ENCODE data around the gene SPSB1. TPM values are rescaled to one million over a fixed set of nuclear protein-coding genes. Genes with fewer than 3 reads are reported as not detected.

Gene SPSB1
- polyA plus RNA-seq, 2 donors, result 14.4 to 20.9 TPM

DNA sequence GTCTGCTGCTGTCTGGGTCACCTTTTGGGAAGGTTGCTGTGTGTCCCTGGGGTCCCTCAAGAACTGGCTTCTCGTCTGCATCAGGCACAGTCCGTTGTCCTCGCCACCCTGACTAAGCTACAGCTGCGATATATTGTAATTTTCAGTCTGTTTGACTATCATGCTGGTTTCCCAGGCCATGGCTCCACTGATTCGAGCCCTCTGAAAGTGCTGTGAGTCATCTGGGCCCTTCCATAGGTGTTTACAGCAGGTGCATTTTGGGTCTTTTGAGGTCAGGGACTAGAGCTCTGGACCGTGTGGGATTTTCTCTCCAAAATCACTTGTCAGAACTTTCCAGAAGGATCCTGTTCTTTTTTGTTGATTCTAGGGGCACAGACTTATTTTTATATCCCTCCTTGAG, 52.8 kb downstream of the SPSB1 start:
- H3K27me3 ChIP-seq (ENCODE audit: control insufficient read depth in 1 of 2, insufficient read depth in 2 of 2, low read length in 2 of 2), result no peaks in the 10 kb centered on the region
- 71 to 78% methylated on average over 6 of the region's 6 CpGs for WGBS, 2 donors
- H3K27ac ChIP-seq (ENCODE audit: low read depth in 2 of 2, low read length in 1 of 2), result no peak overlapping the region
- H3K9me3 ChIP-seq (ENCODE audit: control insufficient read depth in 2 of 2, insufficient read depth in 1 of 2, low read depth in 1 of 2, low read length in 1 of 2), result no peaks in the 10 kb centered on the region
- H3K36me3 ChIP-seq (ENCODE audit: control insufficient read depth in 2 of 2, insufficient read depth in 2 of 2, low read length in 1 of 2), result peaks cover 0 to 3% of the 10 kb centered on the region in 2 donors
- H3K4me3 ChIP-seq (ENCODE audit: low read depth in 1 of 2, low read length in 2 of 2), result no peak overlapping the region
- peaks cover 28 to 38% of the 10 kb centered on the region in 2 donors for H3K4me1 ChIP-seq (ENCODE audit: control insufficient read depth in 2 of 2, insufficient read depth in 2 of 2, low read length in 1 of 2)

- Histone ChIP-seq H3K4me1 (ENCODE audit: control insufficient read depth in 2 of 2, insufficient read depth in 2 of 2, low read length in 1 of 2) (peaks cover 29 to 37% of the 10 kb centered on the region in 2 donors), H3K27me3 (ENCODE audit: control insufficient read depth in 1 of 2, insufficient read depth in 2 of 2, low read length in 2 of 2) (no peaks in the 10 kb centered on the region), H3K36me3 (ENCODE audit: control insufficient read depth in 2 of 2, insufficient read depth in 2 of 2, low read length in 1 of 2) (peaks cover 0 to 3% of the 10 kb centered on the region in 2 donors), H3K27ac (ENCODE audit: low read depth in 2 of 2, low read length in 1 of 2) (no peak overlapping the region), H3K9me3 (ENCODE audit: control insufficient read depth in 2 of 2, insufficient read depth in 1 of 2, low read depth in 1 of 2, low read length in 1 of 2) (no peaks in the 10 kb centered on the region), H3K4me3 (ENCODE audit: low read depth in 1 of 2, low read length in 2 of 2) (no peak overlapping the region)
- 45 to 48% methylated on average over 9 of the region's 9 CpGs for WGBS, 2 donors
These were observed 53.2 kb downstream of the SPSB1 start for GRCh38 chr1:9345922-9346321.

- 67 to 88% methylated on average over 8 of the region's 8 CpGs for WGBS, 2 donors
These were observed 53.9 kb downstream of the SPSB1 start for GRCh38 chr1:9346566-9346965.

GRCh38 chr1:9347095-9347850, 54.6 kb downstream of the SPSB1 start:
- Histone ChIP-seq H3K27me3 (ENCODE audit: control insufficient read depth in 1 of 2, insufficient read depth in 2 of 2, low read length in 2 of 2) (no peaks in the 10 kb centered on the region), H3K4me3 (ENCODE audit: low read depth in 1 of 2, low read length in 2 of 2) (no peak overlapping the region), H3K9me3 (ENCODE audit: control insufficient read depth in 2 of 2, insufficient read depth in 1 of 2, low read depth in 1 of 2, low read length in 1 of 2) (no peaks in the 10 kb centered on the region), H3K27ac (ENCODE audit: low read depth in 2 of 2, low read length in 1 of 2) (no peak overlapping the region), H3K4me1 (ENCODE audit: control insufficient read depth in 2 of 2, insufficient read depth in 2 of 2, low read length in 1 of 2) (peaks cover 26 to 34% of the 10 kb centered on the region in 2 donors), H3K36me3 (ENCODE audit: control insufficient read depth in 2 of 2, insufficient read depth in 2 of 2, low read length in 1 of 2) (peaks cover 0 to 3% of the 10 kb centered on the region in 2 donors)
- 70 to 71% methylated on average over 14 of the region's 14 CpGs for WGBS, 2 donors

More at GRCh38 chr1:9346566-9346965, 53.9 kb downstream of the SPSB1 start:
- Histone ChIP-seq H3K4me3 (ENCODE audit: low read depth in 1 of 2, low read length in 2 of 2) (no peak overlapping the region), H3K9me3 (ENCODE audit: control insufficient read depth in 2 of 2, insufficient read depth in 1 of 2, low read depth in 1 of 2, low read length in 1 of 2) (no peaks in the 10 kb centered on the region), H3K4me1 (ENCODE audit: control insufficient read depth in 2 of 2, insufficient read depth in 2 of 2, low read length in 1 of 2) (peaks cover 30 to 32% of the 10 kb centered on the region in 2 donors), H3K36me3 (ENCODE audit: control insufficient read depth in 2 of 2, insufficient read depth in 2 of 2, low read length in 1 of 2) (peaks cover 0 to 3% of the 10 kb centered on the region in 2 donors), H3K27me3 (ENCODE audit: control insufficient read depth in 1 of 2, insufficient read depth in 2 of 2, low read length in 2 of 2) (no peaks in the 10 kb centered on the region), H3K27ac (ENCODE audit: low read depth in 2 of 2, low read length in 1 of 2) (no peak overlapping the region)

DNA sequence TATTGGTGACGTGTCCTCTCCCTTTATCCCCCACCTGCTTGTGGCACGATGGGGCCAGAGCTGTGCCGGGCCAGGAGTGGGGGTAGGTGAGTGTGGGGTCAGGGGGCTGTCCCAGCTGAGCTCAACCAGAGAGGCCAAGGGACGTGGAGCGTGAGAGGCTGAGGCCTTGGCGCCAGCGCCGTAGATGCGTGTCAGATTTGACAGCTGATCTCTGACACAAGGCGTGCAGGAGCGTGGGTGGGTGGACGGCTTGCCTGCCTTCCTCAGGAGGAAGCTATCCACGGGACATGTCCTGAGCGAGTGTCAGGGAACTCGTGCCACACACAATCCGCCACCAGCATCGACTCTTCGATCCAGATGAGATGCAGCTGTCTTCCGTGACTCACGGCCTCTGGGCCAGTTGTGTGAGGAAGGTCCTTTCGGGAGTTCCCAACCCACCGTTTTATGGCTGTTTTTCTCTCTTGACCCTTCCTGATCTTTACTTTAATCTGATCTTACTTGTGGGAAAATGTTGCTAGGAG, 56.7 kb downstream of the SPSB1 start:
- Histone ChIP-seq H3K27ac (ENCODE audit: low read depth in 2 of 2, low read length in 1 of 2) (peak overlapping the region; percentile 8 to 25), H3K4me1 (ENCODE audit: control insufficient read depth in 2 of 2, insufficient read depth in 2 of 2, low read length in 1 of 2) (peaks cover 21 to 34% of the 10 kb centered on the region in 2 donors), H3K4me3 (ENCODE audit: low read depth in 1 of 2, low read length in 2 of 2) (no peak overlapping the region), H3K36me3 (ENCODE audit: control insufficient read depth in 2 of 2, insufficient read depth in 2 of 2, low read length in 1 of 2) (peaks cover 0 to 5% of the 10 kb centered on the region in 2 donors), H3K27me3 (ENCODE audit: control insufficient read depth in 1 of 2, insufficient read depth in 2 of 2, low read length in 2 of 2) (no peaks in the 10 kb centered on the region), H3K9me3 (ENCODE audit: control insufficient read depth in 2 of 2, insufficient read depth in 1 of 2, low read depth in 1 of 2, low read length in 1 of 2) (no peaks in the 10 kb centered on the region)
- 78 to 81% methylated on average over 22 of the region's 22 CpGs for WGBS, 2 donors

DNA sequence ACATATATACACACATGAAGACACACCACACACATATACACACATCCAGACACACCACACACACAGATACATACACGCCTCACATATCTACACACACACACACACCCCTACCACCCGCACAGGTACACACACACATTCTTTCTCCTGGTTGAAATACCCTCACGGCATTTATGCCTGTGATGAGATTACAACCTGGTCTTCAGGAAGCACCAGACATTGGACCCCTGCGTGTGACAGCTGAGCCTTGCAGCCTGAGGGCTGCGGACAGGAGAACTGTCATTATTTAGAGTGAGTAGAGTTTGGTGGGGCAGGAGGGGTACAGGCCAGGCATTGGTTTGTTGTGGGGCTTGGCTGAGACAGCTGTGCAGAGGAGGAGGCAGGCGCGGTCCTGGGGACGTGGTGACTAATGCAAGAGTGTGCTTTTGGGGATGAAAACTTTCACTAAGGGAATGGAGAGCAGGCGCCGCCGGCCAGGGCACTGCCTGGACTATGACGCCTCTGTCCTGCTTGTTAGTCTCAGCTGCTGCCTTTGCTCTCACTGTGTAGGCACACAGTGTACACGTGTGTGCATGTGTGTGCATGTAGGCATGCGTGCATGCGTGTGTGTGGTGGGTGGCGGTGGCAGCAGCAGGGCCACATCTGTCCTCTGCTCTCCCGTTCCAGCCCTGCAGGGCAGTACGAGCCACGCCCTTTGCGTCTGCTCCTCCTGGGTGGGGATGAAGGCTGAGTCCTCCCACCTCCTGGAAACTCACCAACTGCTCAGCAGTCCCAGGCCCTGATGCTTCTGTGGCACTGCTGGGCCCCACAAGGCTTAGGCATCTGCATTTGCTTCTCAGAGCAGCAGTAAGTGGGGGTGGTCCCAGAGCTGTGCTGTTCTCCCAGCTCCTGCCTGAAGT, 57.6 kb downstream of the SPSB1 start:
- peaks cover 0 to 8% of the 10 kb centered on the region in 2 donors for H3K36me3 ChIP-seq (ENCODE audit: control insufficient read depth in 2 of 2, insufficient read depth in 2 of 2, low read length in 1 of 2)
- no peaks in the 10 kb centered on the region for H3K9me3 ChIP-seq (ENCODE audit: control insufficient read depth in 2 of 2, insufficient read depth in 1 of 2, low read depth in 1 of 2, low read length in 1 of 2)
- no peak overlapping the region for H3K4me3 ChIP-seq (ENCODE audit: low read depth in 1 of 2, low read length in 2 of 2)
- H3K4me1 ChIP-seq (ENCODE audit: control insufficient read depth in 2 of 2, insufficient read depth in 2 of 2, low read length in 1 of 2), result peaks cover 13 to 30% of the 10 kb centered on the region in 2 donors
- H3K27me3 ChIP-seq (ENCODE audit: control insufficient read depth in 1 of 2, insufficient read depth in 2 of 2, low read length in 2 of 2), result no peaks in the 10 kb centered on the region
- peak overlapping the region; percentile 24 to 51 for H3K27ac ChIP-seq (ENCODE audit: low read depth in 2 of 2, low read length in 1 of 2)
- 38 to 59% methylated on average over 20 of the region's 20 CpGs for WGBS, 2 donors

DNA sequence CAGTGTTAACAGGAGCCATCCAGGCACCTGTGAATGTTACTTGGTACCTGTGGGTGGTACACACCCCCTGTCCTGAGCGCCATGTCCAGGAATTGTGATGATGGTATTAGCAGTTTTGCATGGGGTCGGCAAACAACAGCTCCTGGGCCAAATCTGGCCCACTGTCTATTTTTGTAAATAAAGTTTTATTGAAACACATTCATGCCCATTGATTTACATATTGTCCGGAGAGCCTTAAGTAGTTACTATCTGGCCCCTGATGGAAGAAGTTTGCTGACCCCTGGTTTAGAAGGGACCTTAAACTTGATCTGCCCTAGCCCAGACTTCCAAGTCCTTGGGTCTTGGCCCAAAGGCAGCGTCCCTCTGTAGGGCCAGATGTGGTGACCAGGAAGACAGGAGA, 58.3 kb downstream of the SPSB1 start:
- H3K27me3 ChIP-seq (ENCODE audit: control insufficient read depth in 1 of 2, insufficient read depth in 2 of 2, low read length in 2 of 2), result no peaks in the 10 kb centered on the region
- H3K4me1 ChIP-seq (ENCODE audit: control insufficient read depth in 2 of 2, insufficient read depth in 2 of 2, low read length in 1 of 2), result peaks cover 8 to 26% of the 10 kb centered on the region in 2 donors
- no peak overlapping the region for H3K27ac ChIP-seq (ENCODE audit: low read depth in 2 of 2, low read length in 1 of 2)
- no peaks in the 10 kb centered on the region for H3K9me3 ChIP-seq (ENCODE audit: control insufficient read depth in 2 of 2, insufficient read depth in 1 of 2, low read depth in 1 of 2, low read length in 1 of 2)
- no peak overlapping the region for H3K4me3 ChIP-seq (ENCODE audit: low read depth in 1 of 2, low read length in 2 of 2)
- 91 to 95% methylated on average over 4 of the region's 4 CpGs for WGBS, 2 donors
- peaks cover under 1 to 14% of the 10 kb centered on the region in 2 donors for H3K36me3 ChIP-seq (ENCODE audit: control insufficient read depth in 2 of 2, insufficient read depth in 2 of 2, low read length in 1 of 2)

DNA sequence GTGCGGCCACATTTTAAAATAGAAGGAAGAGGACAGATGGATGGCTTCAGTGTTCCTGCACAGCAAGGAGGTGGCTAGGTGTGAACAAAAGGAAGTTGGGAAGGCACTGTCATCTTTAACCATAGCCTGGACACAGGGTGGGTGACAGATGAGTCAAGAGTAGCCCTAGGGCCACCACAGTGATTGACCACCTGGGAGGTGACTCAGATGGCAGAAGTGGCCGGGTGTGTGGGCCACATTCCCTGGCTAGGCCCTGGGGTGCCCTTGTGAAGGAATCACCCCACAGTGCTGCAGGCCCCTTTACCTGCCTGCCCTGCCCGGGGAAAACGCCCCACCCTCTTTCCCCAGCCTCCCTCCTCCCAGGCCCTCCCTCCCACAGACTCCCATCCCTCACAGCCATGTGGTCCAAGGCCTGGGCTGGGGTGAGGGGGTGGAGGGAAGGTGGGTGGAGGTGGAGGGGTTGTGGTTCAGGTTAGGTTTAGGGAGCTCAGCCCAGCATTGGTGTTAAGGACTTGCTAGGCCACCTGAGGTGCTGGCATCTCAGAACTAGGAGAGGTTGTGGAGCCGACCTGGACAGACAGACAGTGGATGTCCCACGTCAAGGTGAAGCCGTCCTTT, 59.1 kb downstream of the SPSB1 start:
- H3K4me3 ChIP-seq (ENCODE audit: low read depth in 1 of 2, low read length in 2 of 2), result no peak overlapping the region
- 71 to 78% methylated on average over 7 of the region's 7 CpGs for WGBS, 2 donors
- H3K4me1 ChIP-seq (ENCODE audit: control insufficient read depth in 2 of 2, insufficient read depth in 2 of 2, low read length in 1 of 2), result peaks cover 8 to 20% of the 10 kb centered on the region in 2 donors
- no peaks in the 10 kb centered on the region for H3K9me3 ChIP-seq (ENCODE audit: control insufficient read depth in 2 of 2, insufficient read depth in 1 of 2, low read depth in 1 of 2, low read length in 1 of 2)
- no peak overlapping the region for H3K27ac ChIP-seq (ENCODE audit: low read depth in 2 of 2, low read length in 1 of 2)
- no peaks in the 10 kb centered on the region for H3K27me3 ChIP-seq (ENCODE audit: control insufficient read depth in 1 of 2, insufficient read depth in 2 of 2, low read length in 2 of 2)
- H3K36me3 ChIP-seq (ENCODE audit: control insufficient read depth in 2 of 2, insufficient read depth in 2 of 2, low read length in 1 of 2), result peaks cover 5 to 20% of the 10 kb centered on the region in 2 donors

Measured in esophagus (tissue), 2 donors.